NCI-H510A treated with DMSO at 0.1 percent for 48 hours (cell line): ENCODE results near the gene SYT3.

ENCODE experiments used
- DNase-seq: peaks from one replicate; lab custom pipeline; 2025; lab: John Stamatoyannopoulos, UW

Gene SYT3

GRCh38 chr19:50639121-50640112, at the start of gene SYT3:
Gene SYT3 (minus strand): TSS chr19:50639881. CDS start chr19:50637411, 2,470 bp downstream.
- no peak for DNase-seq

GRCh38 chr19:50688766-50689165, 49.1 kb upstream of the SYT3 start:
- DNase-seq = no peak

GRCh38 chr19:50686310-50687032, 46.8 kb upstream of the SYT3 start:
- DNase-seq = no peak

GRCh38 chr19:50679177-50680125, 39.8 kb upstream of the SYT3 start:
- no peak for DNase-seq

- DNase-seq = no peak
These were observed 38.6 kb upstream of the SYT3 start for GRCh38 chr19:50678323-50678722.

GRCh38 chr19:50677636-50678035, 38.0 kb upstream of the SYT3 start:
- DNase-seq = no peak

GRCh38 chr19:50676625-50677197, 37.0 kb upstream of the SYT3 start:
- DNase-seq = no peak

- DNase-seq = no peak
These were observed 33.4 kb upstream of the SYT3 start for GRCh38 chr19:50673118-50673517.

GRCh38 chr19:50670102-50670380, 30.4 kb upstream of the SYT3 start:
- DNase-seq = no peak

GRCh38 chr19:50669302-50670101, 29.8 kb upstream of the SYT3 start:
- DNase-seq = no peak

GRCh38 chr19:50668879-50669278, 29.2 kb upstream of the SYT3 start:
- DNase-seq = no peak

GRCh38 chr19:50668416-50668815, 28.7 kb upstream of the SYT3 start:
- DNase-seq = no peak

- no peak for DNase-seq
These were observed 28.1 kb upstream of the SYT3 start for GRCh38 chr19:50667759-50668231.

GRCh38 chr19:50667177-50667758, 27.6 kb upstream of the SYT3 start:
- no peak for DNase-seq

- DNase-seq = no peak
These were observed 26.9 kb upstream of the SYT3 start for GRCh38 chr19:50666346-50667176.

- no peak for DNase-seq
These were observed 24.5 kb upstream of the SYT3 start for GRCh38 chr19:50664204-50664603.

GRCh38 chr19:50663482-50663790, 23.8 kb upstream of the SYT3 start:
- no peak for DNase-seq

- DNase-seq = no peak
These were observed 23.2 kb upstream of the SYT3 start for GRCh38 chr19:50662651-50663481.
